Naive thymus-derived CD8-positive, alpha-beta T cell (primary cell): ENCODE results near the gene EP400. TPM values are rescaled to one million over a fixed set of nuclear protein-coding genes. Genes with fewer than 3 reads are reported as not detected.
A peak's percentile ranks its signal among the peaks of the same experiment; 100 is the strongest.
"Not testable (repeated sequence)": the region's sequence is repeated elsewhere in the genome, so short reads cannot be mapped to it uniquely, and the experiment has no call there.

Source experiments
- ATAC-seq, 2 donors: fragments of 150-1000 bp; cut with Tn5 transposase in 1 of 2; sonication (Bioruptor Pico), chemical (Tn5 transposase) in 1 of 2; 1 replicate in 1 of 2; 2 replicates in 1 of 2; pipeline ENCODE4 v1.10.0; 2021; ENCODE audit warnings: mild to moderate bottlenecking in 2 of 2, moderate library complexity in 2 of 2
- POLR2A ChIA-PET: fragments of 350-600 bp; sonication (Branson Sonifier 250); formaldehyde crosslinking; loops from one replicate; lab custom pipeline; 2021; ENCODE audit warnings: antibody characterized with exemption; lab: Charles Lee
- DNase-seq, 10 donors: peaks; one replicate each; pipeline versions ENCODE4 v3.0.0 to v3.0.0-alpha.2; 2020 to 2022
- H3K27ac Mint-ChIP-seq, 10 donors: one replicate each; pipeline ENCODE4 v1.8.0; 2020 to 2022; ENCODE audit warnings: mild to moderate bottlenecking in 10 of 10, mixed read lengths in 10 of 10, moderate library complexity in 4 of 10, inconsistent platforms in 1 of 10
- H3K27me3 Mint-ChIP-seq, 5 donors: one replicate each; pipeline ENCODE4 v1.8.0; 2021 to 2022; ENCODE audit warnings: mixed read lengths in 5 of 5
- H3K36me3 Mint-ChIP-seq, 3 donors: one replicate each; pipeline ENCODE4 v1.8.0; 2020 to 2022; ENCODE audit warnings: mixed read lengths in 3 of 3, mild to moderate bottlenecking in 2 of 3, inconsistent platforms in 1 of 3
- H3K4me1 Mint-ChIP-seq, 4 donors: one replicate each; pipeline ENCODE4 v1.8.0; 2021 to 2022; ENCODE audit warnings: mixed read lengths in 4 of 4
- H3K4me3 Mint-ChIP-seq, 10 donors: one replicate each; pipeline ENCODE4 v1.8.0; 2020 to 2022; ENCODE audit warnings: mild to moderate bottlenecking in 10 of 10, mixed read lengths in 10 of 10, moderate library complexity in 6 of 10, inconsistent platforms in 1 of 10
- H3K9me3 Mint-ChIP-seq, 9 donors: one replicate each; pipeline ENCODE4 v1.8.0; 2020 to 2022; ENCODE audit warnings: mixed read lengths in 9 of 9, mild to moderate bottlenecking in 3 of 9, inconsistent platforms in 1 of 9, moderate library complexity in 1 of 9
- polyA plus RNA-seq, 3 donors: library from polyadenylated mRNA; unstranded; fragments of 300-500 nt; fragmentation: Illumina TruSeq; gene quantifications; one replicate each; pipeline ENCODE4 v1.2.3, GENCODE V29; 2021
- total RNA-seq, 8 experiments: library from RNA in 2 of 8; stranded (reverse) in 2 of 8; gene quantifications; one replicate each; pipeline ENCODE4 v1.2.3 and lab custom pipeline; 2021 to 2026

Gene EP400
- total and polyA plus RNA-seq, 5 experiments from 2014 or later, result 1.1 to 82.5 (median 3.4) TPM

GRCh38 chr12:131948713-131949430 is 870 bp upstream of the EP400 start:
- POLR2A ChIA-PET, result interaction anchor here (0.6 to 3.3 kb wide), 6 partner anchors 10 to 238 kb away, joined by 3 to 42 read pairs (median 7); partner anchors contain the start of genes PUS1 and SFSWAP
- not testable (repeated sequence) for H3K9me3 Mint-ChIP-seq, H3K27me3 Mint-ChIP-seq, ATAC-seq
- Mint-ChIP-seq H3K4me3 (peak overlapping the region; percentile 64 to 89 (median 82)), H3K36me3 (peaks cover 0 to 12% (median 9%) of the 10 kb centered on the region in 3 donors), H3K4me1 (peaks cover 18 to 50% (median 36%) of the 10 kb centered on the region in 4 donors), H3K27ac (peak overlapping the region; percentile 76 to 96 (median 93))
- peak in 3 of 10 donors; percentile 14 to 29 (median 28) for DNase-seq

GRCh38 chr12:131950182-131950913 is 606 bp downstream of the EP400 start:
- POLR2A ChIA-PET, result interaction anchor here (0.5 to 3.3 kb wide), 3 partner anchors 13 to 50 kb away, joined by 3 to 42 read pairs (median 6); partner anchors contain the start of gene PUS1
- H3K4me3 Mint-ChIP-seq, result peak overlapping the region; percentile 83 to 95 (median 90)
- H3K27ac Mint-ChIP-seq, result peak overlapping the region; percentile 77 to 95 (median 92)
- no peaks in the 10 kb centered on the region for H3K27me3 Mint-ChIP-seq
- DNase-seq (peak in 7 of 10 donors; percentile 11 to 52 (median 34)), ATAC-seq (peak; percentile 22 to 33)
- no peaks in the 10 kb centered on the region for H3K9me3 Mint-ChIP-seq
- H3K36me3 Mint-ChIP-seq, result peaks cover 0 to 5% (median 0%) of the 10 kb centered on the region in 3 donors
- H3K4me1 Mint-ChIP-seq, result peaks cover 18 to 58% (median 38%) of the 10 kb centered on the region in 4 donors

DNA sequence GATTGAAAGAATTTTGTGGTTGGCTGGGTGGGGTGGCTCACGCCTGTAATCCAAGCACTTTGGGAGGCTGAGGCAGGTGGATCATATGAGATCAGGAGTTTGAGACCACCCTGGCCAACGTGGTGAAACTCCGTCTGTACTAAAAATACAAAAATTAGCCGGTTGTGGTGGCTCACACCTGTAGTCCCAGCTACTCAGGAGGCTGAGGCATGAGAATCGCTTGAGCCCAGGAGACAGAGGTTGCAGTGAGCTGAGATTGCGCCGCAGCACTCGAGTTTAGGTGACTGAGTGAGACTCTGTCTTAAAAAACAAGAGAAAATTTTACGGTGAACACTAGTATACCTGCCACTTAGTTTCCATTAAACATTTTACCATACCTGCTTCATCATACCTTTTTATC is 4.1 kb downstream of the EP400 start:
- DNase-seq, H3K9me3 Mint-ChIP-seq, H3K27me3 Mint-ChIP-seq, ATAC-seq, POLR2A ChIA-PET: not testable (repeated sequence)
- Mint-ChIP-seq H3K27ac (peak overlapping the region in 1 of 10 donors; percentile 40), H3K4me3 (peak overlapping the region in 1 of 10 donors; percentile 26), H3K36me3 (peaks cover 0 to 13% (median 0%) of the 10 kb centered on the region in 3 donors), H3K4me1 (peaks cover 23 to 73% (median 49%) of the 10 kb centered on the region in 4 donors)

GRCh38 chr12:131954460-131954859 is 4.7 kb downstream of the EP400 start:
- H3K27me3 Mint-ChIP-seq, DNase-seq, POLR2A ChIA-PET, ATAC-seq, H3K4me3 Mint-ChIP-seq, H3K9me3 Mint-ChIP-seq: not testable (repeated sequence)
- Mint-ChIP-seq H3K27ac (peak overlapping the region in 2 of 10 donors; percentile 13 to 72), H3K4me1 (peaks cover 29 to 73% (median 52%) of the 10 kb centered on the region in 4 donors), H3K36me3 (peaks cover 0 to 13% (median 0%) of the 10 kb centered on the region in 3 donors)

- POLR2A ChIA-PET, result interaction anchor here (0.7 kb wide), 1 partner anchor 14 kb away, joined by 3 read pairs; no protein-coding TSS in a partner anchor
- Mint-ChIP-seq H3K4me1 (peaks cover 31 to 73% (median 64%) of the 10 kb centered on the region in 4 donors), H3K27ac (peak overlapping the region in 8 of 10 donors; percentile 57 to 93 (median 72)), H3K27me3 (no peaks in the 10 kb centered on the region), H3K9me3 (no peaks in the 10 kb centered on the region), H3K36me3 (peaks cover 0 to 31% (median 4%) of the 10 kb centered on the region in 3 donors), H3K4me3 (peak overlapping the region in 1 of 10 donors; percentile 25)
- ATAC-seq (no peak), DNase-seq (no peak)
These were observed 9.4 kb downstream of the EP400 start for GRCh38 chr12:131959116-131959515.

DNA sequence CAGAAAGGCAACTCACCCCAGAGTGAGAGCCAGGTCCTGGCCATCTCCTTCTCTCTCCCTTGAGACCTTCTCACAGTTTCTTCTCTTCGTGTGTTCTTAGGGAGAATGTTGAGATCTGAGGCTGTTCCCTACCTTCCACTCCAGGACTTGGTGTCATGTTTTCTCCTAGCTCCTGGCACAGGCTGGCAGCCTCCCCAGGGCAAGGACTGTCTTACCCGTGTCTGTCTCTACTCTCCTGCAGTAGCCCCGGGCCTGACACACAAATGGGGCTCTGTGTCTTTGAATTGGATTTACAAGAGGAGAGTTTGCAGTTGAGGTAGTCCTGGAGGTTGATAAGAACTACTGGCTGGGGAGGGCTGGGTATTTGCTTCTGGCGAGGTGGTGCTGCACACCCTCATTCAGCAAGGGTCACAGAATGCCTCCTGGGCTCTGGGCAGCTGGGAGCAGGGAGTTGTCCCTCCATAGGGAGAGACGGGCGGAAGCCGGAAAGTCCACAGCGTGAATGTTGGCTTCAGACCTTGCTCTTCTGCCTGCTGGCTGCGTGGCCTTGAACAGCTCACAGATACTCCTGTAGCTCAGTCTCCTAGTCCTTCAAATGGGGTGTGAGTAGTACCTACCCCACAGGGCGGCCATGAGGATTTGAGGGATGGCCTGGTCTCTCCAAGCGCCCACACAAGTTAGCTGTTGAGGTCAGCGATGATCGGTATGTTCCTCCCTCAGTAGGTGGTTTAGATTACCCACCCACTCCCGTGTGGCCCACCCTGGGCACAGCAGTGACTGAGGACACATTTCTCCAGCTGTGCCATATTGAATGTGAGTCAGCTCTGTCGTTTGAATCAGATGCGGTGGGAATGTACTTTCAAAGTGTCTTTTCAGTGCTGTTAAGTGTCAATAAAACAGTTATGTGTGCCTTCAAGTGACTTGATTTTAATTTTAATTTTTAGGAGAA is 10.2 kb downstream of the EP400 start:
- no peaks in the 10 kb centered on the region for H3K27me3 Mint-ChIP-seq
- peak overlapping the region in 8 of 10 donors; percentile 3 to 89 (median 62) for H3K27ac Mint-ChIP-seq
- H3K36me3 Mint-ChIP-seq, result peaks cover 0 to 33% (median 4%) of the 10 kb centered on the region in 3 donors
- no peaks in the 10 kb centered on the region for H3K9me3 Mint-ChIP-seq
- DNase-seq (no peak), ATAC-seq (no peak)
- POLR2A ChIA-PET, result interaction anchor here (0.6 kb wide), 1 partner anchor 800 kb away, joined by 4 read pairs; no protein-coding TSS in a partner anchor
- peak overlapping the region in 2 of 10 donors; percentile 25 to 48 for H3K4me3 Mint-ChIP-seq
- H3K4me1 Mint-ChIP-seq, result peaks cover 34 to 77% (median 67%) of the 10 kb centered on the region in 4 donors

- H3K4me3 Mint-ChIP-seq, H3K9me3 Mint-ChIP-seq, H3K27me3 Mint-ChIP-seq, ATAC-seq, DNase-seq: not testable (repeated sequence)
- Mint-ChIP-seq H3K36me3 (peaks cover 0 to 35% (median 4%) of the 10 kb centered on the region in 3 donors), H3K4me1 (peaks cover 38 to 79% (median 73%) of the 10 kb centered on the region in 4 donors), H3K27ac (peak overlapping the region in 1 of 10 donors; percentile 28)
- POLR2A ChIA-PET, result interaction anchor here (0.6 kb wide), 1 partner anchor 799 kb away, joined by 4 read pairs; no protein-coding TSS in a partner anchor
These were observed 11.0 kb downstream of the EP400 start for GRCh38 chr12:131960590-131961325.

GRCh38 chr12:131961328-131961727 is 11.6 kb downstream of the EP400 start:
- H3K9me3 Mint-ChIP-seq, H3K4me3 Mint-ChIP-seq, POLR2A ChIA-PET, H3K27me3 Mint-ChIP-seq, ATAC-seq, DNase-seq: not testable (repeated sequence)
- Mint-ChIP-seq H3K4me1 (peaks cover 34 to 74% (median 68%) of the 10 kb centered on the region in 4 donors), H3K36me3 (peaks cover 0 to 31% (median 4%) of the 10 kb centered on the region in 3 donors), H3K27ac (peak overlapping the region in 2 of 10 donors; percentile 74 to 79)

- POLR2A ChIA-PET, result no interaction called here
- H3K27ac Mint-ChIP-seq, result peak overlapping the region; percentile 13 to 86 (median 66)
- H3K4me3 Mint-ChIP-seq, result no peak overlapping the region
- ATAC-seq (no peak), DNase-seq (no peak)
- peaks cover 0 to 31% (median 4%) of the 10 kb centered on the region in 3 donors for H3K36me3 Mint-ChIP-seq
- H3K9me3 Mint-ChIP-seq, result no peaks in the 10 kb centered on the region
- no peaks in the 10 kb centered on the region for H3K27me3 Mint-ChIP-seq
- H3K4me1 Mint-ChIP-seq, result peaks cover 31 to 72% (median 62%) of the 10 kb centered on the region in 4 donors
These were observed 12.3 kb downstream of the EP400 start for GRCh38 chr12:131962069-131962468.

DNA sequence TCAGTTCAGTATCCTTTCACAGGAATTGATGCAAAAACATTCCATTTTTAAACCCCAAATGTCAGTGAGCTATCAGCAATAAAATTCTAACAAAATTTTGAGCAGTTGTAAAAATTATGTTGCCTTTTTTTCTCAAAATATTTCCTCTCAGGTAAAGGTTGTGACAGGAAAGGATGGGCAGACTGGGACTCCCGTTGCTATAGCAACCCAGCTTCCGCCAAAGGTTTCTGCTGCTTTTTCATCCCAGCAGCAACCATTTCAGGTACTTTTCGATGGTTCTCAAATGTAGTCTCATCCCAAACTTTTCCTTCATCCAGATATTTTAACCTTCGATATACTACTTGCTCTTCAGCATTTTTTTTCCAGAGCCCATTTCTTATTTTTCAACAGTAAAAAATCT is 13.6 kb downstream of the EP400 start:
- POLR2A ChIA-PET, result interaction anchor here (0.6 to 1.4 kb wide), 3 partner anchors 13 to 33 kb away, joined by 3 to 6 read pairs (median 3); partner anchors contain the start of gene EP400

DNA sequence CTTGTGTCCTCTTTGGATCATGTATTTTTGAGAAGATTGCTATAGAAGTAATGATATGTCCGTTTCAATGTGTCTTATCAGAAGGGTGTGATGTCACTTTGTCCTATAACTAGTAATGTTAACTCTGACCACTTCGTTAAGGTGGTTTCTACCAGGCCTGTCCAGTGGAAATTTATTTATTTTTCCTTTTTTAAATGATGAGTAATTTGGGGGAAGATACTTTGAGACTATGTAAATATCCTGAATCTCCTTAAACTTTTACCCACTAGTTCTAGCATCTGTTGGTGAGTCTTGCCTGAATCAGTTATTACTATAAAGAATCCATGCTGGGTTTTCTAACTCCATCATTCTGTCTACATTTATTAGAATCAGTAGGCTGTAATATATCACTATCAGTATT is 15.3 kb downstream of the EP400 start:
- H3K4me1 Mint-ChIP-seq, result peaks cover 22 to 72% (median 61%) of the 10 kb centered on the region in 4 donors
- ATAC-seq (no peak), DNase-seq (no peak)
- H3K27me3 Mint-ChIP-seq, result no peaks in the 10 kb centered on the region
- POLR2A ChIA-PET, result no interaction called here
- H3K27ac Mint-ChIP-seq, result peak overlapping the region; percentile 0 to 87 (median 78)
- H3K9me3 Mint-ChIP-seq, result no peaks in the 10 kb centered on the region
- H3K4me3 Mint-ChIP-seq, result no peak overlapping the region
- H3K36me3 Mint-ChIP-seq, result peaks cover 0 to 49% (median 10%) of the 10 kb centered on the region in 3 donors

More for the DNA sequence above, 13.6 kb downstream of the EP400 start:
- no peaks in the 10 kb centered on the region for H3K9me3 Mint-ChIP-seq
- H3K36me3 Mint-ChIP-seq, result peaks cover 0 to 39% (median 8%) of the 10 kb centered on the region in 3 donors
- DNase-seq, result peak in 5 of 10 donors; percentile 22 to 64 (median 31)
- H3K4me3 Mint-ChIP-seq, result peak overlapping the region in 6 of 10 donors; percentile 9 to 45 (median 39)
- no peaks in the 10 kb centered on the region for H3K27me3 Mint-ChIP-seq
- H3K27ac Mint-ChIP-seq, result peak overlapping the region; percentile 73 to 87 (median 83)
- H3K4me1 Mint-ChIP-seq, result peaks cover 27 to 74% (median 62%) of the 10 kb centered on the region in 4 donors
- peak in 1 of 2 donors; percentile 60 for ATAC-seq
